OCI-LY1 (cell line): ENCODE measurements around the gene LCE1E.

ENCODE experiments used
- H2AFZ ChIP-seq: fragments of 200-600 bp; sonication (generic), shearing (Covaris generic); 2 replicates; pipeline ENCODE4 v1.6.0; 2014; ENCODE audit warnings: antibody characterized with exemption, mild to moderate bottlenecking, low read length
- H3F3A ChIP-seq: fragments of 200-600 bp; sonication (generic), shearing (Covaris generic); 2 replicates; pipeline ENCODE4 v1.6.0; 2014; ENCODE audit warnings: mild to moderate bottlenecking, antibody characterized with exemption, low read length, moderate library complexity; ENCODE audit not compliant: insufficient read depth
- H3K27ac ChIP-seq: fragments of 200-600 bp; sonication (generic); 2 replicates; pipeline ENCODE4 v1.5.1; 2014; ENCODE audit warnings: low read length, mixed run types, mild to moderate bottlenecking, low read depth; ENCODE audit not compliant: poor library complexity, severe bottlenecking
- H3K27me3 ChIP-seq: fragments of 200-600 bp; sonication (generic); 2 replicates; pipeline ENCODE4 v1.6.0; 2014; ENCODE audit warnings: antibody characterized with exemption, mild to moderate bottlenecking, low read length, moderate library complexity; ENCODE audit not compliant: insufficient read depth
- H3K36me3 ChIP-seq: fragments of 200-600 bp; sonication (generic); 2 replicates; pipeline ENCODE4 v1.6.1; 2014; ENCODE audit warnings: mild to moderate bottlenecking, antibody characterized with exemption, low read length, moderate library complexity, mixed read lengths; ENCODE audit not compliant: insufficient read depth
- H3K4me1 ChIP-seq: fragments of 200-600 bp; sonication (generic); 2 replicates; pipeline ENCODE4 v1.5.1; 2014; ENCODE audit warnings: mild to moderate bottlenecking, low read length, moderate library complexity; ENCODE audit not compliant: insufficient read depth, severe bottlenecking
- H3K4me2 ChIP-seq: fragments of 200-600 bp; sonication (generic), shearing (Covaris generic); 2 replicates; pipeline ENCODE4 v1.6.1; 2014; ENCODE audit warnings: low read length
- H3K4me3 ChIP-seq: fragments of 200-600 bp; sonication (generic); 2 replicates; pipeline ENCODE4 v1.5.1; 2014; ENCODE audit warnings: low read length, low read depth, mild to moderate bottlenecking, mixed read lengths; ENCODE audit not compliant: poor library complexity, severe bottlenecking
- H3K79me2 ChIP-seq: fragments of 200-600 bp; shearing (Covaris generic); 2 replicates; pipeline ENCODE4 v1.6.1; 2016; ENCODE audit warnings: mixed run types, low read length, mixed read lengths; ENCODE audit not compliant: insufficient read depth
- H3K9ac ChIP-seq: fragments of 200-600 bp; sonication (generic), shearing (Covaris generic); 2 replicates; pipeline ENCODE4 v1.6.1; 2014; ENCODE audit warnings: mild to moderate bottlenecking, low read length, mixed read lengths
- H3K9me2 ChIP-seq: fragments of 200-600 bp; sonication (generic), shearing (Covaris generic); 2 replicates; pipeline ENCODE4 v1.6.1; 2014; ENCODE audit warnings: low read depth, mild to moderate bottlenecking, low read length, mixed read lengths
- H3K9me3 ChIP-seq: fragments of 200-600 bp; shearing (Covaris generic); 2 replicates; pipeline ENCODE4 v1.6.1; 2014; ENCODE audit warnings: low read length, mixed read lengths
- H4K20me1 ChIP-seq: fragments of 200-600 bp; sonication (generic), shearing (Covaris generic); 2 replicates; pipeline ENCODE4 v1.6.0; 2016; ENCODE audit warnings: mild to moderate bottlenecking, low read length; ENCODE audit not compliant: insufficient read depth
- EZH2 ChIP-seq: fragments of 200-600 bp; sonication (generic), shearing (Covaris generic); IDR thresholded peaks from 2 replicates; pipeline ENCODE4 v1.8.0; 2017; ENCODE audit warnings: borderline replicate concordance, mixed run types, mild to moderate bottlenecking, antibody characterized with exemption, low read length, moderate library complexity, mixed read lengths
- TF ChIP-seq, protein P1 (sequence below): fragments of 200-600 bp; sonication (generic), shearing (Covaris generic); IDR thresholded peaks from 2 replicates; pipeline ENCODE4 v1.5.1; 2017; ENCODE audit warnings: mild to moderate bottlenecking, antibody characterized with exemption, low read length, moderate library complexity, mixed read lengths

The LCE1E gene

DNA sequence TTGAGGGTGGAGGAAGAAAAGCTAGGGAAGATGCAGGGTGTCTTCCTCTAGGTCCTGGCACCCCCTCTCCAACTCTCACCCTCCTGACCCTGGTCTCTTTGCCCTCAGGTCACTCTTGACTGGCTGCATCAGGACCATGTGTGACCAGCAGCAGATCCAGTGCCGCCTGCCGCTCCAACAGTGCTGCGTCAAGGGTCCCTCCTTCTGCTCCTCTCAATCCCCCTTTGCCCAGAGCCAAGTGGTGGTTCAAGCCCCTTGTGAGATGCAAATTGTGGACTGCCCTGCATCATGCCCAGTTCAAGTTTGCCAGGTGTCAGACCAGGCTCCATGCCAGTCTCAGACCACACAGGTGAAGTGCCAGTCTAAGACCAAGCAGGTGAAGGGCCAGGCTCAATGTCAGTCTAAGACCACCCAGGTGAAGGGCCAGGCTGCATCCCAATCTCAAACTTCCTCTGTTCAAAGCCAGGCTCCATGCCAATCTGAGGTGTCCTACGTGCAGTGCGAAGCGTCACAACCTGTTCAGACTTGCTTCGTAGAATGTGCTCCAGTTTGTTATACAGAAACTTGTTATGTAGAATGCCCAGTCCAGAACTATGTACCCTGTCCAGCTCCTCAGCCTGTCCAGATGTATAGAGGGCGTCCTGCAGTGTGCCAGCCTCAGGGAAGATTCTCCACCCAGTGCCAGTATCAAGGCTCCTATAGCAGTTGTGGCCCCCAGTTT lies 26.4 kb upstream of the LCE1E start:
- H3F3A ChIP-seq: no peaks in the 10 kb centered on the region
- no peak overlapping the region for H3K4me2 ChIP-seq
- peaks cover 8% of the 10 kb centered on the region for H3K4me1 ChIP-seq
- no peak overlapping the region for H3K27ac ChIP-seq
- no peaks in the 10 kb centered on the region for H3K27me3 ChIP-seq
- no peaks in the 10 kb centered on the region for H3K9me3 ChIP-seq
- TF ChIP-seq, protein P1, sequence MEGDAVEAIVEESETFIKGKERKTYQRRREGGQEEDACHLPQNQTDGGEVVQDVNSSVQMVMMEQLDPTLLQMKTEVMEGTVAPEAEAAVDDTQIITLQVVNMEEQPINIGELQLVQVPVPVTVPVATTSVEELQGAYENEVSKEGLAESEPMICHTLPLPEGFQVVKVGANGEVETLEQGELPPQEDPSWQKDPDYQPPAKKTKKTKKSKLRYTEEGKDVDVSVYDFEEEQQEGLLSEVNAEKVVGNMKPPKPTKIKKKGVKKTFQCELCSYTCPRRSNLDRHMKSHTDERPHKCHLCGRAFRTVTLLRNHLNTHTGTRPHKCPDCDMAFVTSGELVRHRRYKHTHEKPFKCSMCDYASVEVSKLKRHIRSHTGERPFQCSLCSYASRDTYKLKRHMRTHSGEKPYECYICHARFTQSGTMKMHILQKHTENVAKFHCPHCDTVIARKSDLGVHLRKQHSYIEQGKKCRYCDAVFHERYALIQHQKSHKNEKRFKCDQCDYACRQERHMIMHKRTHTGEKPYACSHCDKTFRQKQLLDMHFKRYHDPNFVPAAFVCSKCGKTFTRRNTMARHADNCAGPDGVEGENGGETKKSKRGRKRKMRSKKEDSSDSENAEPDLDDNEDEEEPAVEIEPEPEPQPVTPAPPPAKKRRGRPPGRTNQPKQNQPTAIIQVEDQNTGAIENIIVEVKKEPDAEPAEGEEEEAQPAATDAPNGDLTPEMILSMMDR: no peak
- TF ChIP-seq EZH2: no peak
- H3K79me2 ChIP-seq: no peaks in the 10 kb centered on the region
- no peak overlapping the region for H3K9ac ChIP-seq
- no peaks in the 10 kb centered on the region for H3K36me3 ChIP-seq
- H3K9me2 ChIP-seq: no peaks in the 10 kb centered on the region
- no peaks in the 10 kb centered on the region for H4K20me1 ChIP-seq
- H2AFZ ChIP-seq: no peak overlapping the region
- no peak overlapping the region for H3K4me3 ChIP-seq

DNA sequence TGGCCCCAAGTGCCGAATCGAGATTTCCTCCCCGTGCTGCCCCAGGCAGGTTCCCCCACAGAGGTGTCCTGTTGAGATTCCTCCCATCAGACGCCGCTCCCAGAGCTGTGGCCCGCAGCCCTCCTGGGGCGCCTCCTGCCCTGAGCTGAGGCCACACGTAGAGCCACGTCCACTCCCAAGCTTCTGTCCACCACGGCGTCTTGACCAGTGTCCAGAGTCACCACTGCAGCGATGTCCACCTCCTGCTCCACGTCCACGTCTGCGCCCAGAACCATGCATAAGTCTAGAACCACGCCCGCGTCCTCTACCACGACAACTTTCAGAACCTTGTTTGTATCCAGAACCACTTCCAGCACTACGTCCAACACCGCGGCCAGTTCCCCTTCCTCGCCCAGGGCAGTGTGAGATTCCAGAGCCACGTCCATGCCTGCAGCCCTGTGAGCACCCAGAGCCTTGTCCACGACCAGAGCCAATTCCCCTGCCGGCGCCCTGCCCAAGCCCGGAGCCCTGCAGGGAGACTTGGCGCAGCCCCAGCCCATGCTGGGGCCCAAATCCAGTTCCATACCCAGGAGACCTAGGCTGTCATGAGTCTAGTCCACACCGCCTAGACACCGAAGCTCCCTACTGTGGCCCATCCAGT lies 25.4 kb upstream of the LCE1E start:
- Histone ChIP-seq H3K4me1 (peaks cover 8% of the 10 kb centered on the region), H3F3A (no peaks in the 10 kb centered on the region), H2AFZ (no peak overlapping the region), H3K27ac (no peak overlapping the region), H3K4me2 (no peak overlapping the region), H3K36me3 (no peaks in the 10 kb centered on the region), H3K27me3 (no peaks in the 10 kb centered on the region), H3K4me3 (no peak overlapping the region), H3K9me2 (no peaks in the 10 kb centered on the region), H4K20me1 (no peaks in the 10 kb centered on the region), H3K9me3 (no peaks in the 10 kb centered on the region), H3K9ac (no peak overlapping the region), H3K79me2 (no peaks in the 10 kb centered on the region)
- TF ChIP-seq, protein P1: no peak
- no peak for TF ChIP-seq EZH2

- H3K4me2 ChIP-seq: no peak overlapping the region
- H3K9me2 ChIP-seq: no peaks in the 10 kb centered on the region
- no peak overlapping the region for H3K4me3 ChIP-seq
- no peak overlapping the region for H2AFZ ChIP-seq
- no peak overlapping the region for H3K27ac ChIP-seq
- H3F3A ChIP-seq: no peaks in the 10 kb centered on the region
- no peaks in the 10 kb centered on the region for H4K20me1 ChIP-seq
- H3K79me2 ChIP-seq: no peaks in the 10 kb centered on the region
- H3K36me3 ChIP-seq: no peaks in the 10 kb centered on the region
- no peak overlapping the region for H3K9ac ChIP-seq
- no peaks in the 10 kb centered on the region for H3K9me3 ChIP-seq
- no peak for TF ChIP-seq EZH2
- TF ChIP-seq, protein P1: no peak
- peaks cover 8% of the 10 kb centered on the region for H3K4me1 ChIP-seq
- H3K27me3 ChIP-seq: no peaks in the 10 kb centered on the region
Observed at GRCh38 chr1:152761609-152762213, 24.3 kb upstream of the LCE1E start.
